ENCODE results near the gene MRPL12.

DNA sequence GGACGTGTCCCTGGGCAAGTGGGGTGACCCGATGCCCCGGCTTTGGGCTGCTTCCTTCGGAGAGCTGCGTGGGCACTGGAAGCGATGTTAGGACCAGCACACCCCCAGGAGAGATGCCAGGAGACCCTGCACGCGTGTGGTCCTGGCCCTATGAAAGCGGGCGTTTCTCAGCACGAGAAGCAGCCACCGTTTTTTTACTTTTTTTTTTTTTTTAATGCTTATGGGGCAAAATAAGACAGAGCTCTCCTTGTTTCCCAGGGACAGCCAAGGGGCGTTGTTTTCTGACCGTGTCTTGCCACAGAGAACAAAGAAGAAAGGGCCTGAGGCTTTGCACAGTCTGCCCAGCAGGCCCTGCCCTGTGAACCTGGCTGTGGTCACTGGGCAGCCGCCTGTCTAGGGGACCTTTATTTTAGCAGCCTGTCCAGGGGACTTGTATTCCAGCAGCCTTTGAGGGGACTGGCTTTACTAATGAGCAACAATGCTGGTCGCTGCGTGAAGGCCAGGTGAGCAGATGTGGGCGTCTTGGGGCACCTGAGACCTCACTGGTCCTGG is 9.9 kb downstream of the MRPL12 start:
- TF ChIP-seq, protein P1, sequence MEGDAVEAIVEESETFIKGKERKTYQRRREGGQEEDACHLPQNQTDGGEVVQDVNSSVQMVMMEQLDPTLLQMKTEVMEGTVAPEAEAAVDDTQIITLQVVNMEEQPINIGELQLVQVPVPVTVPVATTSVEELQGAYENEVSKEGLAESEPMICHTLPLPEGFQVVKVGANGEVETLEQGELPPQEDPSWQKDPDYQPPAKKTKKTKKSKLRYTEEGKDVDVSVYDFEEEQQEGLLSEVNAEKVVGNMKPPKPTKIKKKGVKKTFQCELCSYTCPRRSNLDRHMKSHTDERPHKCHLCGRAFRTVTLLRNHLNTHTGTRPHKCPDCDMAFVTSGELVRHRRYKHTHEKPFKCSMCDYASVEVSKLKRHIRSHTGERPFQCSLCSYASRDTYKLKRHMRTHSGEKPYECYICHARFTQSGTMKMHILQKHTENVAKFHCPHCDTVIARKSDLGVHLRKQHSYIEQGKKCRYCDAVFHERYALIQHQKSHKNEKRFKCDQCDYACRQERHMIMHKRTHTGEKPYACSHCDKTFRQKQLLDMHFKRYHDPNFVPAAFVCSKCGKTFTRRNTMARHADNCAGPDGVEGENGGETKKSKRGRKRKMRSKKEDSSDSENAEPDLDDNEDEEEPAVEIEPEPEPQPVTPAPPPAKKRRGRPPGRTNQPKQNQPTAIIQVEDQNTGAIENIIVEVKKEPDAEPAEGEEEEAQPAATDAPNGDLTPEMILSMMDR (IDR thresholded peaks at IDR 0.05; ENCODE audit: low read depth, low read length, missing input control), result no peak
- no peak for TF ChIP-seq RXRA (IDR thresholded peaks at IDR 0.05)

Measured in liver (tissue), 3 donors.